ENCODE results near the gene RPL18. TPM values are rescaled to one million over a fixed set of nuclear protein-coding genes. Genes with fewer than 3 reads are reported as not detected.
A peak's percentile ranks its signal among the peaks of the same experiment; 100 is the strongest.

RPL18 gene
- total and polyA plus RNA-seq, 9 of the 15 experiments (the other 6 are each of a cell fraction or from before 2014, with no cell fraction given), result 312 to 2,635 (median 1,653) TPM

DNA sequence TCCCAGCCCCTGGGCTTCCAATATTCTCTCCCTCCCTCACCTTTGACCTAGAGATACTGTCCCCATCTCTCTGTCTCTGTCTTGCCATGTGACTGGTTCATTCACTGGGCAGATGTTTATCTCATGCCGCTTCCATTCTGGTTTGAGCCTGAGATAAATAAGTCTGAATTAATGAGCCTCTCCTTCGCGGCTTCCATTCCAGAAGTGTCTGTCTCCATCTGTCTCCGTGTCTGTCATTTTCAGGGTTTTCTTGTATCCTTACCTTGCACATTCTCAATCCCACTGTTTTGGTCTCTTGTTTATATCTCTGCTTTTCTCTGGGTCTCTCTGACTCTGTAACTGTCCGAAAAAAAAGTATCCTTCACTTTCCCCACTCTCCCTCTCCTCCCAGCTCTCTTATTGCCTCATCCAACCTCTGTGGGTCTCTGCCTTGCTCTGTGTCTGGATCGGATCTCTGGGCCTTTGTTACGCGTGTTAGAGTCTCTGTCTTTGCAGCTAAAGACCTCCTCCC lies 4.6 kb upstream of the RPL18 start:
- H2AFZ ChIP-seq (ENCODE audit: low read depth, low read length), result peak overlapping the region; percentile 93
- 8% methylated on average over 8 of the region's 8 CpGs for WGBS (ENCODE audit: insufficient coverage, low coverage, missing lambda C conversion rate)
- peak; percentile 64 for FAIRE-seq
- H3K79me2 ChIP-seq (ENCODE audit: control insufficient read depth, insufficient read depth, low read length), result peaks cover 14% of the 10 kb centered on the region
- BruUV-seq (replicated peaks), result no TSS peak
- H3K27me3 ChIP-seq (ENCODE audit: control insufficient read depth in 2 of 2, insufficient read depth in 2 of 2, low read length in 2 of 2), result no peaks in the 10 kb centered on the region
- H3K36me3 ChIP-seq (ENCODE audit: control insufficient read depth, insufficient read depth, low read length), result peaks cover 2% of the 10 kb centered on the region; the same call in 1 of the 3 replicates
- DNase-seq (ENCODE audit: extremely low read depth in 1 of 4, low spot score in 3 of 4), result peak in 1 of 4 experiments; percentile 36
- POLR2A ChIA-PET, result interaction anchor here (0.6 to 2.2 kb wide), 6 partner anchors 10 to 298 kb away, joined by 3 to 13 read pairs (median 4); partner anchors contain the start of gene EMP3
- H3K4me2 ChIP-seq (ENCODE audit: insufficient read depth, low read length), result peak overlapping the region; percentile 84
- no peaks in the 10 kb centered on the region for H3K9me3 ChIP-seq (replicated peaks; ENCODE audit: control insufficient read depth, insufficient read depth, low read depth, low read length)
- no peaks in the 10 kb centered on the region for H3K9me1 ChIP-seq (ENCODE audit: control insufficient read depth, insufficient read depth, low read length)
- no peaks in the 10 kb centered on the region for H4K20me1 ChIP-seq (replicated peaks; ENCODE audit: control insufficient read depth, insufficient read depth, low read length)
- peak overlapping the region; percentile 67 to 70 for H3K9ac ChIP-seq (ENCODE audit: insufficient read depth in 1 of 2, low read depth in 2 of 2, low read length in 2 of 2)
- in situ Hi-C loops (cut with MboI) (no loop called here), intact Hi-C loops (cut with micrococcal nuclease) (no loop called here)
- peak overlapping the region; percentile 72 for H3K27ac ChIP-seq (ENCODE audit: extremely low read depth, low read depth, low read length)
- ATAC-seq, result no peak
- peak overlapping the region; percentile 21 for H3K4me3 ChIP-seq
- H3K4me1 ChIP-seq (replicated peaks in 1 of 2; ENCODE audit: control insufficient read depth in 2 of 2, insufficient read depth in 2 of 2, low read length in 2 of 2), result peaks cover 25 to 59% of the 10 kb centered on the region in 2 experiments
- CTCF ChIA-PET (ENCODE audit: low intra/inter-chr PET ratio), result no interaction called here
- TF ChIP-seq, protein P1, sequence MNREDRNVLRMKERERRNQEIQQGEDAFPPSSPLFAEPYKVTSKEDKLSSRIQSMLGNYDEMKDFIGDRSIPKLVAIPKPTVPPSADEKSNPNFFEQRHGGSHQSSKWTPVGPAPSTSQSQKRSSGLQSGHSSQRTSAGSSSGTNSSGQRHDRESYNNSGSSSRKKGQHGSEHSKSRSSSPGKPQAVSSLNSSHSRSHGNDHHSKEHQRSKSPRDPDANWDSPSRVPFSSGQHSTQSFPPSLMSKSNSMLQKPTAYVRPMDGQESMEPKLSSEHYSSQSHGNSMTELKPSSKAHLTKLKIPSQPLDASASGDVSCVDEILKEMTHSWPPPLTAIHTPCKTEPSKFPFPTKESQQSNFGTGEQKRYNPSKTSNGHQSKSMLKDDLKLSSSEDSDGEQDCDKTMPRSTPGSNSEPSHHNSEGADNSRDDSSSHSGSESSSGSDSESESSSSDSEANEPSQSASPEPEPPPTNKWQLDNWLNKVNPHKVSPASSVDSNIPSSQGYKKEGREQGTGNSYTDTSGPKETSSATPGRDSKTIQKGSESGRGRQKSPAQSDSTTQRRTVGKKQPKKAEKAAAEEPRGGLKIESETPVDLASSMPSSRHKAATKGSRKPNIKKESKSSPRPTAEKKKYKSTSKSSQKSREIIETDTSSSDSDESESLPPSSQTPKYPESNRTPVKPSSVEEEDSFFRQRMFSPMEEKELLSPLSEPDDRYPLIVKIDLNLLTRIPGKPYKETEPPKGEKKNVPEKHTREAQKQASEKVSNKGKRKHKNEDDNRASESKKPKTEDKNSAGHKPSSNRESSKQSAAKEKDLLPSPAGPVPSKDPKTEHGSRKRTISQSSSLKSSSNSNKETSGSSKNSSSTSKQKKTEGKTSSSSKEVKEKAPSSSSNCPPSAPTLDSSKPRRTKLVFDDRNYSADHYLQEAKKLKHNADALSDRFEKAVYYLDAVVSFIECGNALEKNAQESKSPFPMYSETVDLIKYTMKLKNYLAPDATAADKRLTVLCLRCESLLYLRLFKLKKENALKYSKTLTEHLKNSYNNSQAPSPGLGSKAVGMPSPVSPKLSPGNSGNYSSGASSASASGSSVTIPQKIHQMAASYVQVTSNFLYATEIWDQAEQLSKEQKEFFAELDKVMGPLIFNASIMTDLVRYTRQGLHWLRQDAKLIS (CRISPR knock-in tag; IDR thresholded peaks at IDR 0.05), result no peak
- TF ChIP-seq, protein P2, sequence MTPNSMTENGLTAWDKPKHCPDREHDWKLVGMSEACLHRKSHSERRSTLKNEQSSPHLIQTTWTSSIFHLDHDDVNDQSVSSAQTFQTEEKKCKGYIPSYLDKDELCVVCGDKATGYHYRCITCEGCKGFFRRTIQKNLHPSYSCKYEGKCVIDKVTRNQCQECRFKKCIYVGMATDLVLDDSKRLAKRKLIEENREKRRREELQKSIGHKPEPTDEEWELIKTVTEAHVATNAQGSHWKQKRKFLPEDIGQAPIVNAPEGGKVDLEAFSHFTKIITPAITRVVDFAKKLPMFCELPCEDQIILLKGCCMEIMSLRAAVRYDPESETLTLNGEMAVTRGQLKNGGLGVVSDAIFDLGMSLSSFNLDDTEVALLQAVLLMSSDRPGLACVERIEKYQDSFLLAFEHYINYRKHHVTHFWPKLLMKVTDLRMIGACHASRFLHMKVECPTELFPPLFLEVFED (CRISPR knock-in tag; conservative IDR thresholded peaks at IDR 0.05), result 0 out of 2 replicates have a peak, but pooled peaks have one; percentile 48
- TF ChIP-seq SMARCE1 (IDR thresholded peaks at IDR 0.05) (peak; percentile 31; the same call in 1 of the 2 replicates), SRSF9 (IDR thresholded peaks at IDR 0.05; ENCODE audit: borderline replicate concordance, low read depth, low read length) (no peak), ZFP30 (CRISPR knock-in tag; IDR thresholded peaks at IDR 0.05; ENCODE audit: borderline replicate concordance) (no peak), SMARCA4 (IDR thresholded peaks at IDR 0.05) (peak; percentile 45)
- TF ChIP-seq, protein P3, sequence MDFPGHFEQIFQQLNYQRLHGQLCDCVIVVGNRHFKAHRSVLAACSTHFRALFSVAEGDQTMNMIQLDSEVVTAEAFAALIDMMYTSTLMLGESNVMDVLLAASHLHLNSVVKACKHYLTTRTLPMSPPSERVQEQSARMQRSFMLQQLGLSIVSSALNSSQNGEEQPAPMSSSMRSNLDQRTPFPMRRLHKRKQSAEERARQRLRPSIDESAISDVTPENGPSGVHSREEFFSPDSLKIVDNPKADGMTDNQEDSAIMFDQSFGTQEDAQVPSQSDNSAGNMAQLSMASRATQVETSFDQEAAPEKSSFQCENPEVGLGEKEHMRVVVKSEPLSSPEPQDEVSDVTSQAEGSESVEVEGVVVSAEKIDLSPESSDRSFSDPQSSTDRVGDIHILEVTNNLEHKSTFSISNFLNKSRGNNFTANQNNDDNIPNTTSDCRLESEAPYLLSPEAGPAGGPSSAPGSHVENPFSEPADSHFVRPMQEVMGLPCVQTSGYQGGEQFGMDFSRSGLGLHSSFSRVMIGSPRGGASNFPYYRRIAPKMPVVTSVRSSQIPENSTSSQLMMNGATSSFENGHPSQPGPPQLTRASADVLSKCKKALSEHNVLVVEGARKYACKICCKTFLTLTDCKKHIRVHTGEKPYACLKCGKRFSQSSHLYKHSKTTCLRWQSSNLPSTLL (IDR thresholded peaks at IDR 0.05), result 0 out of 2 replicates have a peak, but pooled peaks have one; percentile 38
- TF ChIP-seq, protein P4, sequence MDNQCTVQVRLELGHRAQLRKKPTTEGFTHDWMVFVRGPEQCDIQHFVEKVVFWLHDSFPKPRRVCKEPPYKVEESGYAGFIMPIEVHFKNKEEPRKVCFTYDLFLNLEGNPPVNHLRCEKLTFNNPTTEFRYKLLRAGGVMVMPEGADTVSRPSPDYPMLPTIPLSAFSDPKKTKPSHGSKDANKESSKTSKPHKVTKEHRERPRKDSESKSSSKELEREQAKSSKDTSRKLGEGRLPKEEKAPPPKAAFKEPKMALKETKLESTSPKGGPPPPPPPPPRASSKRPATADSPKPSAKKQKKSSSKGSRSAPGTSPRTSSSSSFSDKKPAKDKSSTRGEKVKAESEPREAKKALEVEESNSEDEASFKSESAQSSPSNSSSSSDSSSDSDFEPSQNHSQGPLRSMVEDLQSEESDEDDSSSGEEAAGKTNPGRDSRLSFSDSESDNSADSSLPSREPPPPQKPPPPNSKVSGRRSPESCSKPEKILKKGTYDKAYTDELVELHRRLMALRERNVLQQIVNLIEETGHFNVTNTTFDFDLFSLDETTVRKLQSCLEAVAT (IDR thresholded peaks at IDR 0.05), result peak; percentile 67 to 71; a peak in 2 of 4 replicates
- TF ChIP-seq, protein P5, sequence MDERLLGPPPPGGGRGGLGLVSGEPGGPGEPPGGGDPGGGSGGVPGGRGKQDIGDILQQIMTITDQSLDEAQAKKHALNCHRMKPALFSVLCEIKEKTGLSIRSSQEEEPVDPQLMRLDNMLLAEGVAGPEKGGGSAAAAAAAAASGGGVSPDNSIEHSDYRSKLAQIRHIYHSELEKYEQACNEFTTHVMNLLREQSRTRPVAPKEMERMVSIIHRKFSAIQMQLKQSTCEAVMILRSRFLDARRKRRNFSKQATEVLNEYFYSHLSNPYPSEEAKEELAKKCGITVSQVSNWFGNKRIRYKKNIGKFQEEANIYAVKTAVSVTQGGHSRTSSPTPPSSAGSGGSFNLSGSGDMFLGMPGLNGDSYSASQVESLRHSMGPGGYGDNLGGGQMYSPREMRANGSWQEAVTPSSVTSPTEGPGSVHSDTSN (CRISPR knock-in tag; IDR thresholded peaks at IDR 0.05; ENCODE audit: low read depth), result no peak
- TF ChIP-seq, protein P5 (tag; conservative IDR thresholded peaks at IDR 0.05; ENCODE audit: low read depth), result 0 out of 2 replicates have a peak, but pooled peaks have one; percentile 11

Measured in K562 (cell line).